Femur (tissue), 1 donor: ENCODE data around the gene MLANA.

Source experiments
- DNase-seq: peaks from one replicate; pipeline ENCODE4 v3.0.0-alpha.2; 2017

Gene MLANA

GRCh38 chr9:5890641-5891040 lies at the start of gene MLANA:
TSS of gene MLANA (plus strand) at chr9:5890889. CDS start at chr9:5892475, 1,586 bp downstream.
- DNase-seq = no peak

- no peak for DNase-seq
These were observed 48.7 kb upstream of the MLANA start for GRCh38 chr9:5841771-5842573.

- DNase-seq = no peak
These were observed 47.5 kb upstream of the MLANA start for GRCh38 chr9:5842929-5843793.

- DNase-seq = peak; percentile 65
These were observed 46.8 kb upstream of the MLANA start for GRCh38 chr9:5843794-5844471.

GRCh38 chr9:5845157-5845531 lies 45.5 kb upstream of the MLANA start:
- no peak for DNase-seq

- no peak for DNase-seq
These were observed 44.6 kb upstream of the MLANA start for GRCh38 chr9:5846096-5846495.

GRCh38 chr9:5846501-5846921 lies 44.2 kb upstream of the MLANA start:
- DNase-seq = no peak

- DNase-seq = no peak
These were observed 42.3 kb upstream of the MLANA start for GRCh38 chr9:5848372-5848882.

- DNase-seq = no peak
These were observed 40.0 kb upstream of the MLANA start for GRCh38 chr9:5850724-5851122.

GRCh38 chr9:5851445-5851844 lies 39.2 kb upstream of the MLANA start:
- DNase-seq = no peak

GRCh38 chr9:5852987-5853386 lies 37.7 kb upstream of the MLANA start:
- no peak for DNase-seq

- no peak for DNase-seq
These were observed 37.1 kb upstream of the MLANA start for GRCh38 chr9:5853617-5854016.

- no peak for DNase-seq
These were observed 36.5 kb upstream of the MLANA start for GRCh38 chr9:5854063-5854790.

- no peak for DNase-seq
These were observed 32.8 kb upstream of the MLANA start for GRCh38 chr9:5857928-5858327.

- no peak for DNase-seq
These were observed 31.9 kb upstream of the MLANA start for GRCh38 chr9:5858833-5859232.

GRCh38 chr9:5863092-5863746 lies 27.5 kb upstream of the MLANA start:
- no peak for DNase-seq

- no peak for DNase-seq
These were observed 26.2 kb upstream of the MLANA start for GRCh38 chr9:5864446-5864845.

GRCh38 chr9:5866272-5866671 lies 24.4 kb upstream of the MLANA start:
- DNase-seq = no peak

GRCh38 chr9:5866685-5867084 lies 24.0 kb upstream of the MLANA start:
- no peak for DNase-seq

- DNase-seq = no peak
These were observed 22.5 kb upstream of the MLANA start for GRCh38 chr9:5868235-5868634.

GRCh38 chr9:5869315-5870019 lies 21.2 kb upstream of the MLANA start:
- no peak for DNase-seq

- no peak for DNase-seq
These were observed 20.7 kb upstream of the MLANA start for GRCh38 chr9:5870020-5870339.
